Upper lobe of right lung (tissue), 1 donor: Measurements from ENCODE around the gene KPRP. TPM values are rescaled to one million over a fixed set of nuclear protein-coding genes. Genes with fewer than 3 reads are reported as not detected.

Experiments used
- ATAC-seq: fragments of 200-7000 bp; cut with Tn5 transposase; one replicate; pipeline ENCODE4 v1.9.1; 2020; ENCODE audit warnings: mild to moderate bottlenecking, moderate library complexity
- DNase-seq: peaks from one replicate; pipeline ENCODE4 v3.0.0-alpha.2; 2020
- H3K27ac ChIP-seq: fragments of 200-600 bp; one replicate; pipeline ENCODE4 v1.8.0; 2022
- H3K27me3 ChIP-seq: fragments of 200-600 bp; one replicate; pipeline ENCODE4 v1.8.0; 2022; ENCODE audit warnings: mild to moderate bottlenecking
- H3K36me3 ChIP-seq: fragments of 200-600 bp; one replicate; pipeline ENCODE4 v1.8.0; 2022
- H3K4me1 ChIP-seq: fragments of 200-600 bp; one replicate; pipeline ENCODE4 v1.8.0; 2022
- H3K4me3 ChIP-seq: fragments of 200-600 bp; one replicate; pipeline ENCODE4 v1.8.0; 2022; ENCODE audit warnings: mild to moderate bottlenecking
- H3K9me3 ChIP-seq: fragments of 200-600 bp; one replicate; pipeline ENCODE4 v1.8.0; 2022
- CTCF ChIP-seq: fragments of 200-600 bp; IDR thresholded peaks from one replicate; pipeline ENCODE4 v1.8.0; 2022; ENCODE audit warnings: antibody characterized with exemption
- intact Hi-C: fragments of 100-400 bp; cut with DNase I; formaldehyde crosslinking; loops from one replicate; pipeline ENCODE4 v1.11.0; 2022
- total RNA-seq: library from RNA; stranded (reverse); fragmentation: NEBNext Ultra II Directional; extraction: Animal tissue kit (Norgen Biotek cat#: 25700); gene quantifications from one replicate; pipeline ENCODE4 v1.2.1, GENCODE V29; 2021
- donor health status: DM: no; HTN: yes; CAD: no; lungs with severe emphysema.

Gene KPRP
- total RNA-seq, 1 donor from 2014 or later: not detected

DNA sequence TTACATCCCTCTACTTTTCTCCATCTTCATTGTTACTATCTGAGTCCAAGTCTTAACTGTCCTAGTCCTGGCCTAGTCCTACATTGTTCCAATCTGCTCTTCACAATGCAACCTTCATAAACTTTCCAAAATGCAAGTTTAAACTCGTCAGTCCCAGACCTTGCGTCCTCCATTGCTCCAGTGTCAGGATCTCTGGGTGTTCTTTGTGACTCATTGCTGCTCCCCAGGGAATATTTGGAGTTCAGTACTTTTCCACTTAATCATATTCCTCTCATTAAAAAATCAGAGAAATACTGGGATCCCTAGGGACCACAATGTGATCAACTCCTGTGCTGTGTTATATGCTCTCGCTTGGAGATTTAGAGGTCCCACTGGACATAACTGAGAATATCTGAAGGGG is 18.0 kb upstream of the KPRP start:
- Histone ChIP-seq H3K4me3 (no peak overlapping the region), H3K9me3 (no peaks in the 10 kb centered on the region), H3K4me1 (no peaks in the 10 kb centered on the region), H3K36me3 (no peaks in the 10 kb centered on the region), H3K27ac (no peak overlapping the region), H3K27me3 (no peaks in the 10 kb centered on the region)
- ATAC-seq (no peak), DNase-seq (no peak)
- TF ChIP-seq CTCF: no peak
- intact Hi-C loops: no loop called here

- no peak for TF ChIP-seq CTCF
- Histone ChIP-seq H3K4me3 (no peak overlapping the region), H3K27me3 (no peaks in the 10 kb centered on the region), H3K27ac (no peak overlapping the region), H3K36me3 (no peaks in the 10 kb centered on the region), H3K9me3 (no peaks in the 10 kb centered on the region), H3K4me1 (no peaks in the 10 kb centered on the region)
- DNase-seq (no peak), ATAC-seq (no peak)
- intact Hi-C loops: no loop called here
Measured at GRCh38 chr1:152741656-152742055, 16.2 kb upstream of the KPRP start.

DNA sequence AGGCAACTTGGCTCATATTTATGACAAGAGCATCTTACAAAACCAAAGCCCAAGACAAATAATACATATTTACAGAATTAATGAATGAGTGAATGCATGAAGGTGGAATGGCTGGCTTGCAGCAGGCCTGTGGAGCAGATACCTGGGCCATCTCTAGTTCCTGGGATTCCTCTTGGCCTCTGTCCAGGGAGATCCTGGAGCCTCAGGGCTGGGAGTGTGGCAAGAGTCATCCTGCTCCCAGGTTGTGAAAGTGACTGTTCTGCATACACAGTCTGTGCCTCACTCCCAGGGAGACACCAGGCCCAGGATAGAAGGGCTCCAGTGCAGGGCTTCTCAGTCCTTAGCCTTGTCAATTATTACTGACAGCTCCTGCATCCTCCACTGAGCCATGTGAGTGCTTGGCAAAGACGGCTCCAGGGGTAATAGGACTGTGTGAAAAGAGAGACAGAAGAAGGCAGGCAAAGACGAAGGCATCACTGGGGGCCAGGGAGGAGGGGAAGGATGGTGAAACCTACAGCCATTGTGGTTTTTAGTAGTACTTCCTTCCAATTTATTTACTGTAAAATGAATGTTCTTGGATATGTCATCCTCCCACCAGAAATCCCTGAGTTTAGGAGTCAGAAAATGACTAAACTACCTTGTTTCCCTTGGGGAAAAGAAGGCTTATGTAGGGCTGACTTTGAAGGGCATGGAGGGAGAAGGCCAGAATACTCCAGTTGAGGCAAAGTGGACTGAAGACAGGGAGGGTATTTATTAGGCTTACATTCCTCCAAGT is 14.3 kb upstream of the KPRP start:
- no peak overlapping the region for H3K4me3 ChIP-seq
- H3K27ac ChIP-seq: no peak overlapping the region
- no peaks in the 10 kb centered on the region for H3K36me3 ChIP-seq
- H3K9me3 ChIP-seq: no peaks in the 10 kb centered on the region
- no peaks in the 10 kb centered on the region for H3K27me3 ChIP-seq
- TF ChIP-seq CTCF: no peak
- DNase-seq (no peak), ATAC-seq (no peak)
- intact Hi-C loops: no loop called here
- no peaks in the 10 kb centered on the region for H3K4me1 ChIP-seq

- Histone ChIP-seq H3K36me3 (no peaks in the 10 kb centered on the region), H3K4me3 (no peak overlapping the region), H3K4me1 (no peaks in the 10 kb centered on the region), H3K9me3 (no peaks in the 10 kb centered on the region), H3K27ac (no peak overlapping the region), H3K27me3 (no peaks in the 10 kb centered on the region)
- ATAC-seq (no peak), DNase-seq (no peak)
- TF ChIP-seq CTCF: no peak
- intact Hi-C loops: no loop called here
Measured at GRCh38 chr1:152745289-152745704, 12.5 kb upstream of the KPRP start.

- H3K27me3 ChIP-seq: no peaks in the 10 kb centered on the region
- H3K4me1 ChIP-seq: no peaks in the 10 kb centered on the region
- no peak for TF ChIP-seq CTCF
- H3K9me3 ChIP-seq: no peaks in the 10 kb centered on the region
- H3K4me3 ChIP-seq: no peak overlapping the region
- DNase-seq (no peak), ATAC-seq (no peak)
- H3K27ac ChIP-seq: no peak overlapping the region
- H3K36me3 ChIP-seq: no peaks in the 10 kb centered on the region
- intact Hi-C loops: no loop called here
Measured at GRCh38 chr1:152745765-152746444, 11.9 kb upstream of the KPRP start.
